ENCODE results near the gene C5orf15. TPM values are rescaled to one million over a fixed set of nuclear protein-coding genes. Genes with fewer than 3 reads are reported as not detected.

C5orf15 gene
- total RNA-seq, 1 donor from 2014 or later, result 63.7 TPM

GRCh38 chr5:133918731-133919130 lies 49.7 kb downstream of the C5orf15 start:
- intact Hi-C loops (cut with micrococcal nuclease), result no loop called here
- peak overlapping the region; percentile 26 for H3K27ac Mint-ChIP-seq
- H3K36me3 Mint-ChIP-seq (ENCODE audit: low read depth), result no peaks in the 10 kb centered on the region
- no peak overlapping the region for H3K4me3 Mint-ChIP-seq (ENCODE audit: low read depth)
- H3K4me1 Mint-ChIP-seq (ENCODE audit: low read depth), result peaks cover 23% of the 10 kb centered on the region
- no peaks in the 10 kb centered on the region for H3K27me3 Mint-ChIP-seq (ENCODE audit: low read depth)
- no peak for DNase-seq (ENCODE audit: low spot score)
- no peaks in the 10 kb centered on the region for H3K9me3 Mint-ChIP-seq

- no peaks in the 10 kb centered on the region for H3K9me3 Mint-ChIP-seq
- no peaks in the 10 kb centered on the region for H3K27me3 Mint-ChIP-seq (ENCODE audit: low read depth)
- intact Hi-C loops (cut with micrococcal nuclease), result no loop called here
- no peak overlapping the region for H3K27ac Mint-ChIP-seq
- H3K36me3 Mint-ChIP-seq (ENCODE audit: low read depth), result no peaks in the 10 kb centered on the region
- no peak overlapping the region for H3K4me3 Mint-ChIP-seq (ENCODE audit: low read depth)
- peaks cover 23% of the 10 kb centered on the region for H3K4me1 Mint-ChIP-seq (ENCODE audit: low read depth)
- DNase-seq (ENCODE audit: low spot score), result no peak
Observed at GRCh38 chr5:133918316-133918715, 50.1 kb downstream of the C5orf15 start.

GRCh38 chr5:133917785-133918184 lies 50.6 kb downstream of the C5orf15 start:
- H3K4me1 Mint-ChIP-seq (ENCODE audit: low read depth), result peaks cover 23% of the 10 kb centered on the region
- no peaks in the 10 kb centered on the region for H3K9me3 Mint-ChIP-seq
- H3K27ac Mint-ChIP-seq, result no peak overlapping the region
- intact Hi-C loops (cut with micrococcal nuclease), result no loop called here
- DNase-seq (ENCODE audit: low spot score), result no peak
- no peaks in the 10 kb centered on the region for H3K27me3 Mint-ChIP-seq (ENCODE audit: low read depth)
- no peak overlapping the region for H3K4me3 Mint-ChIP-seq (ENCODE audit: low read depth)
- no peaks in the 10 kb centered on the region for H3K36me3 Mint-ChIP-seq (ENCODE audit: low read depth)

GRCh38 chr5:133916914-133917313 lies 51.5 kb downstream of the C5orf15 start:
- no peaks in the 10 kb centered on the region for H3K9me3 Mint-ChIP-seq
- H3K36me3 Mint-ChIP-seq (ENCODE audit: low read depth), result no peaks in the 10 kb centered on the region
- H3K4me3 Mint-ChIP-seq (ENCODE audit: low read depth), result no peak overlapping the region
- H3K27me3 Mint-ChIP-seq (ENCODE audit: low read depth), result no peaks in the 10 kb centered on the region
- H3K27ac Mint-ChIP-seq, result no peak overlapping the region
- no peak for DNase-seq (ENCODE audit: low spot score)
- intact Hi-C loops (cut with micrococcal nuclease), result no loop called here
- H3K4me1 Mint-ChIP-seq (ENCODE audit: low read depth), result peaks cover 23% of the 10 kb centered on the region

- H3K4me3 Mint-ChIP-seq (ENCODE audit: low read depth), result no peak overlapping the region
- no peak overlapping the region for H3K27ac Mint-ChIP-seq
- no peaks in the 10 kb centered on the region for H3K36me3 Mint-ChIP-seq (ENCODE audit: low read depth)
- H3K4me1 Mint-ChIP-seq (ENCODE audit: low read depth), result peaks cover 23% of the 10 kb centered on the region
- no peak for DNase-seq (ENCODE audit: low spot score)
- intact Hi-C loops (cut with micrococcal nuclease), result no loop called here
- H3K9me3 Mint-ChIP-seq, result no peaks in the 10 kb centered on the region
- H3K27me3 Mint-ChIP-seq (ENCODE audit: low read depth), result no peaks in the 10 kb centered on the region
Observed at GRCh38 chr5:133916479-133916878, 51.9 kb downstream of the C5orf15 start.

GRCh38 chr5:133914434-133914833 lies 54.0 kb downstream of the C5orf15 start:
- DNase-seq (ENCODE audit: low spot score), result no peak
- no peaks in the 10 kb centered on the region for H3K9me3 Mint-ChIP-seq
- H3K27ac Mint-ChIP-seq, result no peak overlapping the region
- no peaks in the 10 kb centered on the region for H3K27me3 Mint-ChIP-seq (ENCODE audit: low read depth)
- H3K36me3 Mint-ChIP-seq (ENCODE audit: low read depth), result no peaks in the 10 kb centered on the region
- H3K4me3 Mint-ChIP-seq (ENCODE audit: low read depth), result no peak overlapping the region
- intact Hi-C loops (cut with micrococcal nuclease), result no loop called here
- peaks cover 9% of the 10 kb centered on the region for H3K4me1 Mint-ChIP-seq (ENCODE audit: low read depth)

GRCh38 chr5:133913413-133914155 lies 54.8 kb downstream of the C5orf15 start:
- Mint-ChIP-seq H3K4me3 (ENCODE audit: low read depth) (no peak overlapping the region), H3K9me3 (no peaks in the 10 kb centered on the region), H3K27ac (no peak overlapping the region), H3K4me1 (ENCODE audit: low read depth) (peaks cover under 1% of the 10 kb centered on the region), H3K27me3 (ENCODE audit: low read depth) (no peaks in the 10 kb centered on the region), H3K36me3 (ENCODE audit: low read depth) (no peaks in the 10 kb centered on the region)
- DNase-seq (ENCODE audit: low spot score), result no peak
- intact Hi-C loops (cut with micrococcal nuclease), result no loop called here

GRCh38 chr5:133912951-133913350 lies 55.5 kb downstream of the C5orf15 start:
- no peak overlapping the region for H3K27ac Mint-ChIP-seq
- H3K4me3 Mint-ChIP-seq (ENCODE audit: low read depth), result no peak overlapping the region
- no peaks in the 10 kb centered on the region for H3K9me3 Mint-ChIP-seq
- no peaks in the 10 kb centered on the region for H3K4me1 Mint-ChIP-seq (ENCODE audit: low read depth)
- H3K36me3 Mint-ChIP-seq (ENCODE audit: low read depth), result no peaks in the 10 kb centered on the region
- no peaks in the 10 kb centered on the region for H3K27me3 Mint-ChIP-seq (ENCODE audit: low read depth)
- no peak for DNase-seq (ENCODE audit: low spot score)
- intact Hi-C loops (cut with micrococcal nuclease), result no loop called here

GRCh38 chr5:133910571-133910970 lies 57.9 kb downstream of the C5orf15 start:
- H3K36me3 Mint-ChIP-seq (ENCODE audit: low read depth), result no peaks in the 10 kb centered on the region
- H3K27me3 Mint-ChIP-seq (ENCODE audit: low read depth), result no peaks in the 10 kb centered on the region
- no peak overlapping the region for H3K27ac Mint-ChIP-seq
- H3K9me3 Mint-ChIP-seq, result no peaks in the 10 kb centered on the region
- H3K4me3 Mint-ChIP-seq (ENCODE audit: low read depth), result no peak overlapping the region
- intact Hi-C loops (cut with micrococcal nuclease), result no loop called here
- no peak for DNase-seq (ENCODE audit: low spot score)
- H3K4me1 Mint-ChIP-seq (ENCODE audit: low read depth), result no peaks in the 10 kb centered on the region

GRCh38 chr5:133909603-133910002 lies 58.8 kb downstream of the C5orf15 start:
- H3K4me3 Mint-ChIP-seq (ENCODE audit: low read depth), result no peak overlapping the region
- intact Hi-C loops (cut with micrococcal nuclease), result no loop called here

GRCh38 chr5:133907075-133907474 lies 61.4 kb downstream of the C5orf15 start:
- Mint-ChIP-seq H3K4me3 (ENCODE audit: low read depth) (no peak overlapping the region), H3K27me3 (ENCODE audit: low read depth) (no peaks in the 10 kb centered on the region), H3K27ac (no peak overlapping the region), H3K36me3 (ENCODE audit: low read depth) (no peaks in the 10 kb centered on the region), H3K9me3 (no peaks in the 10 kb centered on the region), H3K4me1 (ENCODE audit: low read depth) (no peaks in the 10 kb centered on the region)
- no peak for DNase-seq (ENCODE audit: low spot score)
- intact Hi-C loops (cut with micrococcal nuclease), result no loop called here

More at GRCh38 chr5:133909603-133910002, 58.8 kb downstream of the C5orf15 start:
- no peak for DNase-seq (ENCODE audit: low spot score)
- no peaks in the 10 kb centered on the region for H3K27me3 Mint-ChIP-seq (ENCODE audit: low read depth)
- H3K9me3 Mint-ChIP-seq, result no peaks in the 10 kb centered on the region
- H3K27ac Mint-ChIP-seq, result no peak overlapping the region
- H3K4me1 Mint-ChIP-seq (ENCODE audit: low read depth), result no peaks in the 10 kb centered on the region
- H3K36me3 Mint-ChIP-seq (ENCODE audit: low read depth), result no peaks in the 10 kb centered on the region

GRCh38 chr5:133906303-133906702 lies 62.1 kb downstream of the C5orf15 start:
- DNase-seq (ENCODE audit: low spot score), result no peak
- Mint-ChIP-seq H3K4me3 (ENCODE audit: low read depth) (no peak overlapping the region), H3K27ac (no peak overlapping the region), H3K9me3 (no peaks in the 10 kb centered on the region), H3K27me3 (ENCODE audit: low read depth) (no peaks in the 10 kb centered on the region), H3K4me1 (ENCODE audit: low read depth) (no peaks in the 10 kb centered on the region), H3K36me3 (ENCODE audit: low read depth) (no peaks in the 10 kb centered on the region)
- intact Hi-C loops (cut with micrococcal nuclease), result no loop called here
